ENCODE data around the gene RPL6.

Gene RPL6

GRCh38 chr12:112375105-112375504, 34.3 kb downstream of the RPL6 start:
- DNase-seq: peak; percentile 40

- no peak for DNase-seq
Observed at GRCh38 chr12:112374166-112374740, 35.2 kb downstream of the RPL6 start.

- no peak for DNase-seq
Observed at GRCh38 chr12:112370868-112371510, 38.4 kb downstream of the RPL6 start.

GRCh38 chr12:112370199-112370598, 39.2 kb downstream of the RPL6 start:
- DNase-seq: no peak

GRCh38 chr12:112368856-112369255, 40.5 kb downstream of the RPL6 start:
- no peak for DNase-seq

GRCh38 chr12:112367965-112368364, 41.4 kb downstream of the RPL6 start:
- DNase-seq: no peak

DNA sequence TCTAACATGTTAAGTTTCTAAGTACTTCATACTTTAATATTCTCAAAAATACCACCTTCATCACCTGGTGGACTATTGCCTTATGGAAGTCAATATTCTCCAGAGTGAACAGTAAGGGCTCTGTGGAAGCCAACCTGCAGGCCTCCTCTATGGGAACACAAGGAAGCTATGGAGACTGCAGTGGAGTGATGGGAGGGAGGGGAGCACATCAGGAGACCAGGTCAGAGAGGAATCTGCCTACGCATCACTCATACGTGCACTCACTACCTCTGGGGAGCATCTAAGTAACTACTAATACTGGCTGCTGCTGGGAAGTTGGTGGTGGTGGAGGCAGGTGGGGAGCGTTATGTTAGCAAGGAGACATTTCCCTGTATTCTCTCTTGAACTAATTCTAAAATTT, 47.1 kb downstream of the RPL6 start:
- DNase-seq: no peak

DNA sequence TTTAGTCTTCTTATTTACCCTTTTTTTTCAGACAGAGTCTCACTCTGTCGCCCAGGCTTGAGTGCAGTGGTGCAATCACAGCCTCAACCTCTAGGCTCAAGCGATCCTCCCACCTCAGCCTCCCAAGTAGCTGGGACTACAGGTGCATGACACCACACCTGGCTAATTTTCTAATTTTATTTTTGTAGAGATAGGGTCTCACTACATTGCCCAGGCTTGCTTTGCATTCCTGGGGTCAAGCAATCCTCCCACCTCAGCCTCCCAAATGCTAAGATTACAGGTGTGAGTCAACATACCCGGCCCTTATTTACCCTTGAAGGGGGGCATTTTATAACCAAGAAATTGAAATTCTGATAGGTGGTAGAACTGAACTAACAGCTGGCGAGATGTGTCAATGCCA, 48.1 kb downstream of the RPL6 start:
- DNase-seq: no peak

DNA sequence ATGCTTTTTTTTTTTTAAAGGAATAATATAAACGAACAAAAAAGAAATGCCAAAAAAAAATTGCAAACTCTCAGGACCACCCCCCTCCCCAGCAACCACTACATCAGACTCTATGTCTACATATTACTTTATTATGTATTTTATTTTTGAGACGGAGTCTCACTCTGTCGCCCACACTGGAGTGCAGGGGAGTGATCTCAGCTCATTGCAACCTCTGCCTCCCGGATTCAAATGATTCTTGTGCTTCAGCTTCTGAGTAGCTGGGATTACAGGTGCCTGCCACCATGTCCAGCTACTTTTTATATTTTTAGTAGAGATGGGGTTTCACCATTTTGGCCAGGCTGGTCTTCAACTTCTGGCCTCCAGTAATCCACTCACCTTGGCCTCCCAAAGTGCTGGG, 50.1 kb downstream of the RPL6 start:
- DNase-seq: no peak

DNA sequence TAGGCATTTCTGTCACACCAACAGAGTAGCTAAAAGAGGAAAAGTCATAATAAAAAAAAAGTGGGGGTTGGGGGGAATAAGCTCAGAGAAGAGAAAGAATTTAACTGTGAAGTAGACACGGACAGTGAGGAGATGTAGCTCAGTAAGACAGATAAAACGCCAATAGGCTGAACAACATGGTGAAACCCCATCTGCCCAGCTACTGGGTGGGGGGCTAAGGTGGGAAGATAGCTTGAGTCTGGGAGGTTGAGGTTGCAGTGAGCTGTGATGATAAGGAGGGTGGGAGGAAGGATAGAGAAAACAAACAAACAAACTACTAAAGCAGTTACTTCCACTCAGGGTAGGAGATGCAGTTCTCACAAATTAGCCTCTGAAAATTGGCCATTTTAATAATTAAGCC, 52.2 kb downstream of the RPL6 start:
- no peak for DNase-seq
